Fibroblast of lung (primary cell): Measurements from ENCODE around the gene RASA3.

ENCODE experiments used
- EZH2 ChIP-seq: IDR thresholded peaks from 2 replicates; pipeline ENCODE4 v1.5.1; 2012; ENCODE audit warnings: low read length, control low read depth, mild to moderate bottlenecking; ENCODE audit errors: missing control alignments
- TF ChIP-seq, protein P1 (sequence below), 2 donors: IDR thresholded peaks in 1 of 2; conservative IDR thresholded peaks in 1 of 2; 1 replicate in 1 of 2; 2 replicates in 1 of 2; pipeline ENCODE4 v1.5.1; 2011 to 2012; ENCODE audit warnings: low read length in 2 of 2, control low read depth in 1 of 2, inconsistent platforms in 1 of 2, low read depth in 1 of 2, mild to moderate bottlenecking in 1 of 2

DNA sequence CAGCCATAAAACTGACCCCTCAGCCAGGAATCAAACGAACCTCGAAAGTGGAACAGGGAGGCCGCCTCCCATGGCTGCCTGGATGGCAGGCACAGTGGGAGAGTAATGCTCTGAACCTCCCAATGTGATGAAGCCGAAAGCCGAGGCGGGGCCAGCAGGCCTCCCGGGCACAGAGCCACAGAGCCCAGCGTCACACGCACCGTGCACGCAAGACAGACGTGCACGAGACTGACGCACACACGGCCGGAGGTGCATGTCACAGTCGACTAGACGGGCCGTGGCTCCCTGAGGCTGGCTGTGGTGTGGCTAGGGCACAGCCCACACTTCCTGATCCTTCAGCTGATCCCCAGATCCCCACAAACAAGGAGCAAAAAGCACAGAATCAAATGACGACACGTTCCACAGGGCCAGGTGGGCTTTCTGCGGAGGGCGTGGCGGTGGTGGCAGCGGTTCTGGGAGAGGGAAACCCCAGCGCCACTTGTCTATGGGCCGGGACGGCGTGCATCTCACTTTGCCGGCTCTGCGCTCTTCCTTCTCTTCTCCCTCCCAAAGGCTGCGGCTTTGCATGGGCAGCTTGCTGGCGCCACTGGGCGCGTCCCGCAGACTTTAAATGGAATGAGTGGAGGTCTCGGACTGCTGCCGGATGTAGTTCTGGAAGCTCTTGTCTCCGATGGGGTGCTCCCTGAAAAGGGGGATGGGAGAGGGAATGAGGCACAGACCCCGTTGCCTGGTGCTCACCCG lies 153.5 kb downstream of the RASA3 start:
- TF ChIP-seq, protein P1, sequence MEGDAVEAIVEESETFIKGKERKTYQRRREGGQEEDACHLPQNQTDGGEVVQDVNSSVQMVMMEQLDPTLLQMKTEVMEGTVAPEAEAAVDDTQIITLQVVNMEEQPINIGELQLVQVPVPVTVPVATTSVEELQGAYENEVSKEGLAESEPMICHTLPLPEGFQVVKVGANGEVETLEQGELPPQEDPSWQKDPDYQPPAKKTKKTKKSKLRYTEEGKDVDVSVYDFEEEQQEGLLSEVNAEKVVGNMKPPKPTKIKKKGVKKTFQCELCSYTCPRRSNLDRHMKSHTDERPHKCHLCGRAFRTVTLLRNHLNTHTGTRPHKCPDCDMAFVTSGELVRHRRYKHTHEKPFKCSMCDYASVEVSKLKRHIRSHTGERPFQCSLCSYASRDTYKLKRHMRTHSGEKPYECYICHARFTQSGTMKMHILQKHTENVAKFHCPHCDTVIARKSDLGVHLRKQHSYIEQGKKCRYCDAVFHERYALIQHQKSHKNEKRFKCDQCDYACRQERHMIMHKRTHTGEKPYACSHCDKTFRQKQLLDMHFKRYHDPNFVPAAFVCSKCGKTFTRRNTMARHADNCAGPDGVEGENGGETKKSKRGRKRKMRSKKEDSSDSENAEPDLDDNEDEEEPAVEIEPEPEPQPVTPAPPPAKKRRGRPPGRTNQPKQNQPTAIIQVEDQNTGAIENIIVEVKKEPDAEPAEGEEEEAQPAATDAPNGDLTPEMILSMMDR (conservative IDR thresholded peaks at IDR 0.05 in 1 of 2, IDR thresholded peaks at IDR 0.05 in 1 of 2; ENCODE audit: low read depth in 1 of 2, low read length in 2 of 2): no peak
- no peak for TF ChIP-seq EZH2
